OCI-LY7 (cell line): ENCODE results near the gene NCL. TPM values are rescaled to one million over a fixed set of nuclear protein-coding genes. Genes with fewer than 3 reads are reported as not detected.

Experiments
- BruUV-seq: library from RNA; stranded (reverse); fragments of 400-500 nt; replicated peaks from 2 replicates; lab custom pipeline; 2021; lab: Mats Ljungman, UMichigan
- CTCF ChIA-PET: fragments of 300-600 bp; sonication (Branson Sonifier 250); formaldehyde crosslinking; loops from one replicate; lab custom pipeline; 2022; ENCODE audit warnings: antibody characterized with exemption; ENCODE audit not compliant: unreplicated experiment; lab: Charles Lee
- POLR2A ChIA-PET: fragments of 300-600 bp; sonication (Branson Sonifier 250); formaldehyde crosslinking; loops from one replicate; lab custom pipeline; 2022; ENCODE audit warnings: antibody characterized with exemption; lab: Charles Lee
- DNase-seq: peaks from one replicate; pipeline ENCODE4 v3.0.0-alpha.2; 2015; ENCODE audit warnings: low spot score
- H2AFZ ChIP-seq: fragments of 200-600 bp; sonication (generic), shearing (Covaris generic); 2 replicates; pipeline ENCODE4 v1.6.1; 2014; ENCODE audit warnings: mild to moderate bottlenecking, antibody characterized with exemption, low read length, moderate library complexity
- H3K27ac ChIP-seq: fragments of 200-600 bp; sonication (generic); 2 replicates; pipeline ENCODE4 v1.5.1; 2014; ENCODE audit warnings: mixed run types, low read depth, mild to moderate bottlenecking, moderate library complexity, low read length, inconsistent platforms; ENCODE audit not compliant: poor library complexity, severe bottlenecking
- H3K36me3 ChIP-seq: fragments of 200-600 bp; sonication (generic); 2 replicates; pipeline ENCODE4 v1.6.1; 2014; ENCODE audit warnings: mild to moderate bottlenecking, antibody characterized with exemption, low read length, moderate library complexity, mixed read lengths; ENCODE audit not compliant: insufficient read depth
- H3K4me1 ChIP-seq: fragments of 200-600 bp; sonication (generic); 2 replicates; pipeline ENCODE4 v1.5.1; 2014; ENCODE audit warnings: mild to moderate bottlenecking, low read length; ENCODE audit not compliant: insufficient read depth, poor library complexity, severe bottlenecking
- H3K4me2 ChIP-seq: fragments of 200-600 bp; sonication (generic); 2 replicates; pipeline ENCODE4 v1.6.1; 2014; ENCODE audit warnings: mild to moderate bottlenecking, low read length
- H3K4me3 ChIP-seq: fragments of 200-600 bp; sonication (generic); 2 replicates; pipeline ENCODE4 v1.5.1; 2014; ENCODE audit warnings: mild to moderate bottlenecking, low read depth, low read length; ENCODE audit not compliant: poor library complexity, severe bottlenecking
- H3K79me2 ChIP-seq: fragments of 200-600 bp; sonication (generic); 2 replicates; pipeline ENCODE4 v1.6.1; 2016; ENCODE audit warnings: low read depth, mild to moderate bottlenecking, low read length, moderate library complexity, mixed read lengths; ENCODE audit not compliant: insufficient read depth
- H3K9me2 ChIP-seq: fragments of 200-600 bp; sonication (generic); 2 replicates; pipeline ENCODE4 v1.6.1; 2016; ENCODE audit warnings: mild to moderate bottlenecking, low read length, mixed read lengths; ENCODE audit not compliant: insufficient read depth
- H3K9me3 ChIP-seq: fragments of 200-600 bp; sonication (generic); 2 replicates; pipeline ENCODE4 v1.6.1; 2014; ENCODE audit warnings: mild to moderate bottlenecking, mixed run types, low read length, mixed read lengths
- H4K20me1 ChIP-seq: fragments of 200-600 bp; sonication (generic); 2 replicates; pipeline ENCODE4 v1.6.1; 2014; ENCODE audit warnings: mild to moderate bottlenecking, antibody characterized with exemption, low read length, moderate library complexity, mixed read lengths; ENCODE audit not compliant: insufficient read depth
- EZH2phosphoT487 ChIP-seq: fragments of 200-600 bp; sonication (generic); IDR thresholded peaks from 2 replicates; pipeline ENCODE4 v1.6.1; 2018; ENCODE audit warnings: low read depth, borderline replicate concordance, mild to moderate bottlenecking, mixed run types, antibody characterized with exemption, low read length, moderate library complexity, mixed read lengths
- intact Hi-C: fragments of 100-400 bp; cut with micrococcal nuclease; formaldehyde crosslinking; loops from one replicate; pipeline ENCODE4 v1.10.0; 2022; ENCODE audit not compliant: unreplicated experiment
- total RNA-seq, 2 experiments: library from RNA; depleted of rRNA in 1 of 2; stranded (reverse); fragments of >200 nt in 1 of 2; shearing (Covaris generic) in 1 of 2; gene quantifications; 2 replicates each; pipeline ENCODE4 v1.2.3, GENCODE V29; 2014 to 2022
- TF ChIP-seq, protein P1 (sequence below): fragments of 200-600 bp; sonication (generic); conservative IDR thresholded peaks from 2 replicates; pipeline ENCODE4 v1.5.1; 2014; ENCODE audit warnings: mild to moderate bottlenecking, antibody characterized with exemption, low read length, moderate library complexity, mixed read lengths

The NCL gene
- total RNA-seq, 2 experiments from 2014 or later = 255 to 1,007 TPM

DNA sequence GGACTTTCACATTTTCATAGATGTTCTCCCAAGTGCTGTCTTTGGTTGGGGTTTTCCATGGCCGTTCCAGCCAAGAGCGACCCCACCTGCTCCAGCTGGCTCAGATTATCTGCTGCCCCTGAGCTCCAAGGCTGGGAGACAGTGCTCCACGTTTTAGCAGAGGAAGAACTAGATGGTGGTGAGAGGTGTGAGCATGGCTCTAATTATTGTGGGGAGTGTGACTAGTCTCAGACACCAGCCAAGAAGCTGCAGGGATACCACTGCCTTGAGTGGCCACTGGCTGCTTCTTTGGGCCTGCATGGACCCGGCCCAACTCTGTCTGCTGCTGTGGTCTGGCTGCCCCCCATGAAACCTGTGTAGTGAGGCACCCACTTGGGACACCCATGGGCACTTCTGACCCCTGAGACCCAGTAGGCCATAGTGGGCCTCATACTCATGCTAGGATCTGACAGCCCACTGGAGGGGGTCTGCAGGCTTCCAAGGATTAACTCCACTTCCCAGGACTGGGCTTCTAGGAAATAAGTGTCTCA is 2.8 kb upstream of the NCL start:
- no TSS peak for BruUV-seq
- DNase-seq = no peak
- no peak for TF ChIP-seq EZH2phosphoT487
- TF ChIP-seq, protein P1, sequence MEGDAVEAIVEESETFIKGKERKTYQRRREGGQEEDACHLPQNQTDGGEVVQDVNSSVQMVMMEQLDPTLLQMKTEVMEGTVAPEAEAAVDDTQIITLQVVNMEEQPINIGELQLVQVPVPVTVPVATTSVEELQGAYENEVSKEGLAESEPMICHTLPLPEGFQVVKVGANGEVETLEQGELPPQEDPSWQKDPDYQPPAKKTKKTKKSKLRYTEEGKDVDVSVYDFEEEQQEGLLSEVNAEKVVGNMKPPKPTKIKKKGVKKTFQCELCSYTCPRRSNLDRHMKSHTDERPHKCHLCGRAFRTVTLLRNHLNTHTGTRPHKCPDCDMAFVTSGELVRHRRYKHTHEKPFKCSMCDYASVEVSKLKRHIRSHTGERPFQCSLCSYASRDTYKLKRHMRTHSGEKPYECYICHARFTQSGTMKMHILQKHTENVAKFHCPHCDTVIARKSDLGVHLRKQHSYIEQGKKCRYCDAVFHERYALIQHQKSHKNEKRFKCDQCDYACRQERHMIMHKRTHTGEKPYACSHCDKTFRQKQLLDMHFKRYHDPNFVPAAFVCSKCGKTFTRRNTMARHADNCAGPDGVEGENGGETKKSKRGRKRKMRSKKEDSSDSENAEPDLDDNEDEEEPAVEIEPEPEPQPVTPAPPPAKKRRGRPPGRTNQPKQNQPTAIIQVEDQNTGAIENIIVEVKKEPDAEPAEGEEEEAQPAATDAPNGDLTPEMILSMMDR = no peak
- CTCF ChIA-PET = interaction anchor here (0.9 kb wide), 1 partner anchor 16 kb away, joined by 4 read pairs; no protein-coding TSS in a partner anchor
- no peak overlapping the region for H3K4me3 ChIP-seq
- H3K27ac ChIP-seq = no peak overlapping the region
- peaks cover 35% of the 10 kb centered on the region for H3K79me2 ChIP-seq
- H3K9me2 ChIP-seq = no peaks in the 10 kb centered on the region
- peaks cover 22% of the 10 kb centered on the region for H3K36me3 ChIP-seq
- intact Hi-C loops = loop anchor here (10.0 kb wide), 2 partner anchors 208 to 248 kb away; no protein-coding TSS in a partner anchor
- peaks cover 17% of the 10 kb centered on the region for H3K4me1 ChIP-seq
- POLR2A ChIA-PET = interaction anchor here (1.1 kb wide), 1 partner anchor 13 kb away, joined by 3 read pairs; no protein-coding TSS in a partner anchor
- H2AFZ ChIP-seq = no peak overlapping the region
- H3K4me2 ChIP-seq = no peak overlapping the region
- H4K20me1 ChIP-seq = peaks cover 14% of the 10 kb centered on the region
- no peaks in the 10 kb centered on the region for H3K9me3 ChIP-seq

DNA sequence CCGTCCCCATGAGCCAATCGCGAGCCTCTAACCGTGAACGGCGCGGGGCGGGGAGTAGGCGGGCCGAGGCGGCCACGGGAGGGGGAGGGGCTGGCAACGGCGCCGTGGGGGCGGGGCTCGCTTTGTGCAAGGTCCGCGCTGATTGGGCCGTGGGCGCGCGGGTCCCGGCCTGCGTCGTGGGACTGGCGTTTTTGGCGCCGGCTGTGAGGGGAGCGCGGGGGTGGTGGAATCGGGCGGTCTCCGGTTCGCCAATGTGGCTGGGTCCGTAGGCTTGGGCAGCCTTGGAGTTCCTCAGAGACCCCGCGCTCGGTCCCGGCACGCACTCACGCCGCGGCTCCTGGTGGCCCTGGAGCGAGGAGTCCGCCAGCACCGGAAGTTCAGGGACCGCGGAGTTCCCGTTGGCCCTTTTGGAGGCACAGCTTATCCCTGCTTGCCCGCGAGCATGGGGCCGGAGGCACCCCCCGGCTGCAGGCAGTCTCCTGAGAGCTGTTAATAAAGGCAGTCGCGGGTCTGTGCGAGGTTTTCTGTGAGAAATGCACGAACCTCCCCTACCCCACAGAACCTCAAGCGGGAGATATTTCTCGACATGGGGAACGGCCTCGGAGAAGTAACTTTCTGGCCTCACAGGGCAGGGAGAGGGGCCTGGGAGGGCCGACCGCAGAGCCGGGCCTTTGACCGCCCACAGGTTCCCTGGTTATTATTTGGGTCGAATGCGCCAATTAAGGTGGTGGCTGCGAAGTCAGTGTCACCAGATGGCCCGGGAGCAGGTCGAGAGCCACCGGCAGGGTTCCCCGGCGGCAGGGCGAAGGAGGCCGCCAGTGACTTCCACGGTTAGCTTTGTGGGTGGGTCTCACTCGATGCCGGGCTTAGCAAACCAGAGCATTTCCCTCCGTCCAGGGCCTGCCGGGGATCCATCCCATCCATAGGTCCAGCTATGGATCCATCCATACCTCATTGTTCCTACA is 574 bp upstream of the NCL start:
- peak overlapping the region; percentile 94 for H3K4me3 ChIP-seq
- peaks cover 28% of the 10 kb centered on the region for H3K4me1 ChIP-seq
- H3K9me2 ChIP-seq = no peaks in the 10 kb centered on the region
- H3K79me2 ChIP-seq = peaks cover 57% of the 10 kb centered on the region
- intact Hi-C loops = loop anchor here (1.0 to 10.0 kb wide), 4 partner anchors 49 to 250 kb away; no protein-coding TSS in a partner anchor
- peak; percentile 98 for DNase-seq
- H3K4me2 ChIP-seq = peak overlapping the region; percentile 80
- H2AFZ ChIP-seq = peak overlapping the region; percentile 39
- no peak for TF ChIP-seq EZH2phosphoT487
- TF ChIP-seq, protein P1 = no peak
- ChIA-PET POLR2A (interaction anchor here (0.6 to 3.1 kb wide), 25 partner anchors 9 to 750 kb away, joined by 3 to 14 read pairs (median 3); no protein-coding TSS in a partner anchor), CTCF (interaction anchor here (0.7 kb wide), 2 partner anchors 11 to 236 kb away, joined by 3 read pairs; no protein-coding TSS in a partner anchor)
- H3K36me3 ChIP-seq = peaks cover 44% of the 10 kb centered on the region
- no peaks in the 10 kb centered on the region for H3K9me3 ChIP-seq
- BruUV-seq = TSS peak; percentile 97
- peaks cover 32% of the 10 kb centered on the region for H4K20me1 ChIP-seq
- H3K27ac ChIP-seq = peak overlapping the region; percentile 88
